SK-N-SH (cell line): ENCODE results near the gene LRRC46. TPM values are rescaled to one million over a fixed set of nuclear protein-coding genes. Genes with fewer than 3 reads are reported as not detected.

Source experiments
- CTCF ChIA-PET: fragments of 300-600, 350-600 bp; formaldehyde crosslinking; extraction: SDS; loops from one replicate; lab custom pipeline; 2021; lab: Yijun Ruan, JAX
- POLR2A ChIA-PET: fragments of 350-600 bp; sonication (Branson Sonifier 250); formaldehyde crosslinking; extraction: SDS; loops from one replicate; lab custom pipeline; 2020; ENCODE audit warnings: antibody characterized with exemption, inconsistent platforms; lab: Yijun Ruan, JAX
- DNase-seq: peaks from one replicate; pipeline ENCODE4 v3.0.0; 2012
- H2AFZ ChIP-seq: fragments of 200-600 bp; sonication (generic); 2 replicates; pipeline ENCODE4 v1.8.1; 2016; ENCODE audit warnings: antibody characterized with exemption, mild to moderate bottlenecking, low read depth
- H3F3A ChIP-seq: fragments of 200-600 bp; sonication (generic); replicated peaks from 2 replicates; pipeline ENCODE3; 2016; ENCODE audit warnings: antibody characterized with exemption, mild to moderate bottlenecking; ENCODE audit not compliant: insufficient read depth
- H3K27ac ChIP-seq, 2 experiments: fragments of 200-500 bp in 1 of 2; fragments of 200-600 bp in 1 of 2; sonication (Bioruptor generic) in 1 of 2; sonication (generic), shearing (Covaris generic) in 1 of 2; 2 replicates each; pipeline versions ENCODE4 v1.5.1 to v1.6.1; 2014 to 2016; ENCODE audit warnings: low read depth in 2 of 2, inconsistent platforms in 1 of 2, low read length in 1 of 2, mild to moderate bottlenecking in 1 of 2, mixed read lengths in 1 of 2
- H3K27me3 ChIP-seq: fragments of 200-600 bp; sonication (generic), shearing (Covaris generic); 2 replicates; pipeline ENCODE4 v1.6.1; 2016; ENCODE audit warnings: mixed run types; ENCODE audit not compliant: insufficient read depth
- H3K36me3 ChIP-seq, 2 experiments: fragments of 200-500 bp in 1 of 2; fragments of 200-600 bp in 1 of 2; sonication (Bioruptor generic) in 1 of 2; sonication (generic) in 1 of 2; replicated peaks in 1 of 2; 2 replicates each; pipeline versions ENCODE3 to v1.5.1; 2014 to 2016; ENCODE audit warnings: low read length in 1 of 2, mild to moderate bottlenecking in 1 of 2; ENCODE audit not compliant: insufficient read depth in 2 of 2, control insufficient read depth in 1 of 2
- H3K4me1 ChIP-seq, 2 experiments: fragments of 200-500 bp in 1 of 2; fragments of 200-600 bp in 1 of 2; sonication (Bioruptor generic) in 1 of 2; sonication (generic), shearing (Covaris generic) in 1 of 2; 2 replicates each; pipeline versions ENCODE4 v1.5.1 to v1.6.1; 2014 to 2016; ENCODE audit warnings: low read depth in 1 of 2, low read length in 1 of 2, mixed run types in 1 of 2; ENCODE audit not compliant: insufficient read depth in 2 of 2, control insufficient read depth in 1 of 2
- H3K4me2 ChIP-seq: fragments of 200-600 bp; sonication (generic), shearing (Covaris generic); 2 replicates; pipeline ENCODE4 v1.6.1; 2017; ENCODE audit warnings: mixed run types
- H3K4me3 ChIP-seq, 2 experiments: fragments of 200-500 bp in 1 of 2; fragments of 200-600 bp in 1 of 2; sonication (Bioruptor generic) in 1 of 2; sonication (generic), shearing (Covaris generic) in 1 of 2; 2 replicates each; pipeline versions ENCODE4 v1.5.1 to v1.8.1; 2014 to 2016; ENCODE audit warnings: low read depth in 2 of 2, inconsistent platforms in 1 of 2, low read length in 1 of 2, mild to moderate bottlenecking in 1 of 2, mixed read lengths in 1 of 2, moderate library complexity in 1 of 2
- H3K79me2 ChIP-seq: fragments of 200-600 bp; sonication (generic); 2 replicates; pipeline ENCODE4 v1.8.1; 2017; ENCODE audit warnings: mild to moderate bottlenecking; ENCODE audit not compliant: insufficient read depth
- H3K9ac ChIP-seq: fragments of 200-600 bp; sonication (generic); 2 replicates; pipeline ENCODE4 v1.6.1; 2017; ENCODE audit warnings: mixed run types
- H3K9me2 ChIP-seq: fragments of 200-600 bp; sonication (generic); 2 replicates; pipeline ENCODE4 v1.6.1; 2017; ENCODE audit warnings: mixed run types
- H3K9me3 ChIP-seq: fragments of 200-600 bp; sonication (generic); 2 replicates; pipeline ENCODE4 v1.6.1; 2017; ENCODE audit warnings: mixed run types, mild to moderate bottlenecking, moderate library complexity
- H4K20me1 ChIP-seq: fragments of 200-600 bp; sonication (generic); 2 replicates; pipeline ENCODE4 v1.6.1; 2017; ENCODE audit warnings: mild to moderate bottlenecking, mixed run types; ENCODE audit not compliant: insufficient read depth
- CTCF ChIP-seq: fragments of 200-600 bp; sonication (generic); IDR thresholded peaks from 2 replicates; pipeline ENCODE4 v1.6.1; 2017; ENCODE audit warnings: antibody characterized with exemption, mild to moderate bottlenecking, moderate library complexity
- EP300 ChIP-seq, 2 experiments: IDR thresholded peaks; 2 replicates each; pipeline versions ENCODE4 v1.4.0 to v1.6.1; 2012; ENCODE audit warnings: borderline replicate concordance in 1 of 2, low read depth in 1 of 2, low read length in 1 of 2
- FOXJ3 ChIP-seq: sonication (generic); formaldehyde crosslinking; IDR thresholded peaks from 2 replicates; pipeline ENCODE4 v1.5.1; 2020; ENCODE audit warnings: mild to moderate bottlenecking, missing genetic modification reagents
- FOXM1 ChIP-seq: IDR thresholded peaks from 2 replicates; pipeline ENCODE4 v1.4.0; 2012; ENCODE audit warnings: low read depth, mild to moderate bottlenecking
- GABPA ChIP-seq: IDR thresholded peaks from 2 replicates; pipeline ENCODE4 v1.4.0; 2012; ENCODE audit warnings: low read depth, mild to moderate bottlenecking
- JUND ChIP-seq: IDR thresholded peaks from 2 replicates; pipeline ENCODE4 v1.4.0; 2012
- MAX ChIP-seq: IDR thresholded peaks from 2 replicates; pipeline ENCODE4 v1.4.0; 2012; ENCODE audit warnings: low read depth
- MEF2A ChIP-seq: IDR thresholded peaks from 2 replicates; pipeline ENCODE4 v1.4.0; 2012; ENCODE audit warnings: low read depth, borderline replicate concordance
- NFIC ChIP-seq: IDR thresholded peaks from 2 replicates; pipeline ENCODE4 v1.4.0; 2012; ENCODE audit warnings: borderline replicate concordance
- NRF1 ChIP-seq: IDR thresholded peaks from 2 replicates; pipeline ENCODE4 v1.6.1; 2012; ENCODE audit warnings: low read depth, mild to moderate bottlenecking, low read length
- RAD21 ChIP-seq: IDR thresholded peaks from 2 replicates; pipeline ENCODE4 v1.6.1; 2012; ENCODE audit warnings: mild to moderate bottlenecking, low read length
- RXRA ChIP-seq: IDR thresholded peaks from 2 replicates; pipeline ENCODE4 v1.4.0; 2012; ENCODE audit warnings: low read depth, mild to moderate bottlenecking, borderline replicate concordance
- USF1 ChIP-seq: IDR thresholded peaks from 2 replicates; pipeline ENCODE4 v1.4.0; 2012; ENCODE audit warnings: low read depth, borderline replicate concordance
- USF2 ChIP-seq: fragments of 150-350 bp; IDR thresholded peaks from 2 replicates; pipeline ENCODE4 v1.6.1; 2017; ENCODE audit warnings: antibody characterized with exemption, low read length, low read depth, borderline replicate concordance
- ZBTB33 ChIP-seq: IDR thresholded peaks from 2 replicates; pipeline ENCODE4 v1.4.0; 2012; ENCODE audit warnings: low read depth, borderline replicate concordance
- WGBS: methylation state at CpG from one replicate; pipeline ENCODE4 v1.1.6; 2017; ENCODE audit warnings: low lambda C conversion rate; 5-methylcytosine and 5-hydroxymethylcytosine counted together
- polyA plus RNA-seq, 3 experiments: library from polyadenylated mRNA; depleted of rRNA; stranded (reverse); fragments of >200 nt; gene quantifications; 2 replicates each; pipeline ENCODE4 v1.2.3, GENCODE V29; 2012

LRRC46 gene
- polyA plus RNA-seq, 1 of the 3 experiments (the other 2 are of a cell fraction): 1.6 TPM

GRCh38 chr17:47807421-47807820, 24.0 kb upstream of the LRRC46 start:
- Histone ChIP-seq H3K4me1 (no peaks in the 10 kb centered on the region), H3K9me2 (no peaks in the 10 kb centered on the region), H3K9ac (no peak overlapping the region), H4K20me1 (0 out of 2 replicates have a peak, but pooled peaks cover 6% of the 10 kb centered on the region), H3K79me2 (no peaks in the 10 kb centered on the region), H3K4me3 (no peak overlapping the region), H3K27me3 (no peaks in the 10 kb centered on the region), H3K36me3 (peaks cover 7 to 38% of the 10 kb centered on the region in 2 experiments), H3K4me2 (no peak overlapping the region), H3F3A (peaks cover 5% of the 10 kb centered on the region), H3K27ac (no peak overlapping the region), H2AFZ (no peak overlapping the region), H3K9me3 (no peaks in the 10 kb centered on the region)
- POLR2A ChIA-PET: interaction anchor here (0.6 kb wide), 1 partner anchor 303 kb away, joined by 4 read pairs; no protein-coding TSS in a partner anchor
- peak; percentile 16 for DNase-seq
- CTCF ChIA-PET: no interaction called here
- WGBS: 92% methylated on average over 11 of the region's 11 CpGs
- TF ChIP-seq RAD21 (no peak), NRF1 (no peak), MAX (no peak), FOXM1 (no peak), NFIC (no peak), USF2 (no peak), CTCF (no peak), RXRA (no peak), EP300 (IDR thresholded peaks at IDR 0.05; ENCODE audit: borderline replicate concordance in 1 of 2, low read depth in 1 of 2, low read length in 1 of 2) (no peak), FOXJ3 (CRISPR knock-in tag) (no peak), JUND (no peak), GABPA (no peak), USF1 (no peak), ZBTB33 (no peak), MEF2A (no peak)
